Right lung (tissue), 5 donors: ENCODE data around the gene KAT6B. TPM values are rescaled to one million over a fixed set of nuclear protein-coding genes. Genes with fewer than 3 reads are reported as not detected.
A peak's percentile ranks its signal among the peaks of the same experiment; 100 is the strongest.

ENCODE experiments used
- DNase-seq, 2 donors: peaks; one replicate each; pipeline ENCODE4 v3.0.0-alpha.2; 2013
- polyA plus RNA-seq, 5 donors: library from polyadenylated mRNA; unstranded; fragments of 120-200 nt; gene quantifications; one replicate each; pipeline versions ENCODE4 v1.2.1 to v1.2.3, GENCODE V29; 2013; ENCODE audit warnings: inconsistent platforms in 1 of 5, low replicate concordance in 1 of 5; ENCODE audit not compliant: insufficient read length in 5 of 5, insufficient read depth in 1 of 5

Gene KAT6B
- polyA plus RNA-seq, 5 donors, result 28.1 to 47.5 (median 42.0) TPM

DNA sequence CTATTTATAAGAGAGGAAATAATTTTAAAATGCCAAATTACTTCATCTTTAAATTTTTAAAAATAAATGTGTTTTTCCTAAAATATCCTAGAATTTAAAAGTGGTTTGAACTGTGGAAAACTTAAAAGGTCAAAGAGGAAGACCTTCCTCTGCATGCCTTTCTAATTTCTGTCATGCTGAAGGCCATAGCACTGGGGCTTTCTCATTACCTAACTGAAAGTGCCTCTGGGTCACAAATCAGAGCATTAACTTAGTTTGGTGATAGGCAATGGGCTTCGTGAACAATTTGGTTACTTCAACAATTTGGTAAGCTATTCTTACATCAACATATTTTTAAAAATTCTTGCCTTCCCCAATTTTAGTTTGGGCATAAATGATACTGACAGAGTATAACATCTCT, 184.8 kb downstream of the KAT6B start:
- no peak for DNase-seq

DNA sequence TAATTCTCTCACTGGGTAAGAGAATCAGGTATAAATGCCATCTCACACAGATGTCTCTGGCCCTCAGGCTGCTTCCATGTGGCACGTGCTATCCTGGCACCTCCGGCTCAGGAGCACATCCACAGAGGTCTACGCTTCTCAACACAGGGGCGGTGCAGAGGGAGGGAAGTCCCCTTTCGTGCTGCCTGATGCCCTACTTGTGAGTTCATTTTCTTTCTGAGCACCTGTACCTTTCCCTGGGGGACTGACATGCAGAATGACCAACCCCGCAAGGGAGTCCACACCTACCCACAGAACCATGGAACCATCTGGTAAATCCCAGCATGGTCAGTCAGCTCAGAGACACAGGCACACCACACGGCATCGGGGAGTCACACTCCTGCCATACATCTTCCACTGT, 186.1 kb downstream of the KAT6B start:
- DNase-seq, result no peak

DNA sequence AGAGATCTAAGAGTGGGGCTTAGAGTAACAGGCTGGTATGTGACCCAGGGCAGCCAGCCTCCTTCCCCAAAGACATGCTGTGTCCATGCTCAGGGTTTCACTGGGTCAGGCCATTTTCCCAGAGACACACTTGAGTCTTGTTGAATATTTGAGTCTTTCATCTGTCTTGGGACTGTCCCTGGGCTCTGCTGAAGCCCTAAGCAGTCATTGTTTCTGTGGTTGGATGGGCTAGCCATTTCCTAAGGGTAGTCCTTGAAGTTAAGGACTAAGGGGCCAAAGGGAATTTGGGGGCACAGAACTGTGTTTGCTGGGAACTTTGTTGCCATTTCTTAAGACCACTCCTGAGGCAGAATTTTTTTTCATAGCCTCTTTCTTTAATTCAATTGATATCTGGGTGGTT, 186.6 kb downstream of the KAT6B start:
- no peak for DNase-seq

DNA sequence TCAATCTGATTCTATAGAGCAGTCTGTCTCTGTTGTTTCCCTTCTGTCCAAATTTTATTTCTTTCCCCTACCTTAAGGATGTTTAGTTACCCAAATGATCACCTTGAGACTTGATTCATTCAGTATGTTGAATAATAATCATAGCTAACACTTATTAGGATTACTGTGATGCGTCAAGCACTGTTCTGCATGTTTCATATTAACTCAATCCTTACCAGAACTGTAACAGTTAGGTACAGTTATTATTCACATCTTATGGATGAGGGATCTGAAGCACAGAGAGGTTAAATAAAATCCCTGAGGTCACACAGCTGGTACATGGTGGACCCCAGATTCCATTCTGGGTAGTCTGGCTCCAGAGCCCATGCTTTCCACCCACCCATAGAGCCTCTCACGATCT, 187.1 kb downstream of the KAT6B start:
- no peak for DNase-seq

DNA sequence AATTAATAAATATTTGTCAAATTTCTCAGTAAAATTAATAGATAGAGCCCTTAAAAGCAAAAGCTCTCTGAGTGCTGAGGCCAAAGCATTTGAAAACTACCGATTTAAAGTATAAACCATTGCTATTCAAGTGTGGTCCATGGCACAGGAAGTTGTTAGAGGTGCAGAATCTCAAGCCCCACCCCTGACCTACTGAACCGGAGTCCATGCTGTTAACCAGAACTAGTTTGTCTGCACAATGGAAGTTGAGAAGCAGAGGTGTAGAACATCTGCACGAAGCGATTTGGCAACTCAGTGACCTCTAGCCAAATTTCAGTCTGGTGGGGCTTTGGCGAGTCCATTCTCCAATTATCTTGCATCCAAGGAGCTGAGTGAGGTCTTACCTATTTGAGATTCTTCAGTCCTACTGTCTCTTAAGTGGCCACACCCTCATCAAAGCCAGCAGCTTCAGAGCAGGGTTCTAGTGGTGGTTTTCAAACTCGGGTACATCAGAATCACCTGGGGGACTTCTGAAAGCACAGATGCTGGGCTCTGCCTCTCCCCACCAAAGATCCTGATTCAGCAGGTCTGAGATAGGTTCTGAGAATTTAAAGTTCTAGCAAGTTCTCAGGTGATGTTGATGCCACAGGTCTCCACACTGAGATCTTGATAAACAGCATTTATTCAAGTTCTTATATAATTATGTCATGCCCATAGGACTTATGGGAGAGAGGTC, 188.3 kb downstream of the KAT6B start:
- DNase-seq, result no peak

DNA sequence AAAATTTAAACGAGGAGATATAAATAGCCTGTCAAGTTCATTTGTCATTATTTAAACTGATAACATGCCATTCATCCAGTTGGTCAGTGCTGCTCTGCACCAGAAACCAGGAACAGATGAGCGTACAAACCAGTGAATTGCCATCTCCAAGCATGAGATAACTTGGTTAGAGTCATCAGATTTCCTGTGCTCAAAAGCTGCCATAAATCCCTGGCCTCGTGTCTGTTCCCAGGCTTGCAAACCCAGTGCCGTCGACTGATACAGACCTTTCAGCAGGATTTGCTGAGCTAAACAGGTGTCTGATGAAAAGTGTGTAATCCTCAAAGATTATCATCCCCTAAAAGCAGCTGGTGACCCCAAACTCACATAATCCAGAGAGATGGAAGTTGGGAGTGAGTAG, 189.0 kb downstream of the KAT6B start:
- no peak for DNase-seq

DNA sequence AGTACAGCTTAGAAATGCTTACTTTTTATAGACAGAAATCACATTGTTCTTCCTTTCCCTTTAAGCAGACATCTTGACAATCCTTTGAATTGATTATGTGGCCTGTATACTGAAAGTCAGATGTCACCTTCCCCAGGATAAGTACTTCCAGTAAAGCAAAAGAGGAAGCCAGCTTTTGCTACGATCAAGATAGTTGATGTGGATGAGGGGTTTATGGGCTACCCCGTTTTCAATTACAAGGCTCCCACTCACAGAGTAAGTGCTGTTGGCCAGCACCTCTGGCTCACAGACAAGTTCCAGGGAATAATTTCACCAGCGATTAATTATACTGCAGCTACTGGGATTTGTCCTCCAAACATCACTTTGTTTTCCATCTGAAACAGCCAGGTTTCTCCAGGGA, 189.9 kb downstream of the KAT6B start:
- DNase-seq, result no peak

DNA sequence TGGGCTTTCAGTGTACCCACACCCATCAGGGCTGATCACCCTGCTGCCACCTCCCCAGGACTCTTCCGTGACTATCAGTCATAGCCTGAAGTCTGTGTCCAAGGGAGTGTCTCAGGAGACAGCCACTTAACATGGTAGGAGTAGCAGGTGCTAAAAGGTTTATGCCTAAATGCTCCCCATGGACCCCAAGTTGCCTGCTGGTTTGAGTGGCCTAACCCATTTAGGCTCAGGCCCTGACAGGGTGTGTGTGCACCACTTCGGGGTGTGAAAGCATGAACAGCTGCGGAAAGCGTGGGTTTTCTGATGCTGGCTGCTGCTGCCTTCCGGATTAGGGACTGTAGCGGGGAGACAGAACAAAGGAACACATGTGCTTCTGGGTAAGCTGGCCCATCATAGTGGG, 191.9 kb downstream of the KAT6B start:
- DNase-seq, result no peak

DNA sequence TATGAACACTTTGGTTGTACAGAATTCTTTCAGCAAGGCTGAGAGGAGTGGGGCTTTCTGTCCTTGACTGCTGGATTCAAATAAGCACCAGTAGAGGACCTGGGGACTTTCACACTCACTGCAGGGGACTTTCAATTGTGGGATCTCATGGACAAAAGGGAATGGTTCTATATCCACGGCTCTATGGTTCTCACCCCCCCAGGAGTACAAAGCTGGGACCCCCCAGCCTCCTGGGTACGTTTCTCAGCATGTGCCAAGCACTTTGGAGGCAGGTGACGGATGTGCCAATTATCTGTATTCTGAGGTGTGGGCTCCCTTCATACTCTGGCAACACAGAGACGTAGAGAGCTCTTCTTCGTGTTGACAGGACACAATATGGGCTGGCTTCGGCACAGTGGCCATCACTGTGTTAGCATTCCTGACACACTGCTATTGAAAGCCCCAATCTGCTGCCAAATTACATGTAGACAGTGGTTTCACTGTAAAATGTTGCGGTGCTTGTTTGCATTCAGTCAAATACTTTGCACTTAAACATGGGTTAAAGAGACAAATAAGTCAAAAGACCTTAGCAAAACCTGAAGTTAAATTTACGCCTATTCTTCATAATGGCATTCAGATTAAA, 192.4 kb downstream of the KAT6B start:
- no peak for DNase-seq

DNA sequence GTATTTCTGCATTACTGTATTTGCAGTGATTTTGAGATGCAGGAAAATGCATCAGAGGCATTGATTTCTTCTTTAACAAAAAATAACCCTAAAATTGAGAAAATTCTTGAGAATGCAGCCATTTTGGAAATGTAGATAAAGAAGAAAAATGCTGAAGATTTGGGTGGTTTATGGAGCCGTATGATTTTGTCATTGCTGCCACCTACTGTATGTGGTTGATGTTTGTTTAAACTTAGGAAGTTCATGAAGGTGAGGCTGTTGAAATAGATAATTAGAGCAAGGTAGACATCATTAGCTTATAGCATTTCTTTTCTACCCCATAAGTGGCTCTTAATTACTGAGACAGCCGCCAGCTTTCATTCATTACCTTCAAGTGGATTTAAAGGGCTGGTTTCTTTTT, 193.0 kb downstream of the KAT6B start:
- DNase-seq, result no peak

DNA sequence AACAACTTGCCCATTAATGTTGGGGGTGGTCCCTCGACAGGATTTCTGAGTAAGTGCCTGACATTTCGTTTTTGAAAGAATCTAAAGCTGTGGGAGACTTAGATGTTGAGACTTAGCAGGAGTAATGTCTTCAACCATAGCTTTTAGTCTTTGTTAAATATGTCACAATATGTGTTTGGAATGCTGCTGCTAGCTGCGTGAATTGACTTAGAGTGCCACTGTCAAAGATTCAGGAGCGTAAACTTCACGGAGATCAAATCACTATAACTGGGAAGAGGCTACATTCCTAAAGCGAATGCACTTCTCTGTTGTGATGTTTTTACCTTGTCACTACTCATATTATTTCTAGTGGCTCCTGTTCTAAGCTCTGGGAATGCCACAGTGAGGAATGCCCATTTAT, 193.8 kb downstream of the KAT6B start:
- no peak for DNase-seq

DNA sequence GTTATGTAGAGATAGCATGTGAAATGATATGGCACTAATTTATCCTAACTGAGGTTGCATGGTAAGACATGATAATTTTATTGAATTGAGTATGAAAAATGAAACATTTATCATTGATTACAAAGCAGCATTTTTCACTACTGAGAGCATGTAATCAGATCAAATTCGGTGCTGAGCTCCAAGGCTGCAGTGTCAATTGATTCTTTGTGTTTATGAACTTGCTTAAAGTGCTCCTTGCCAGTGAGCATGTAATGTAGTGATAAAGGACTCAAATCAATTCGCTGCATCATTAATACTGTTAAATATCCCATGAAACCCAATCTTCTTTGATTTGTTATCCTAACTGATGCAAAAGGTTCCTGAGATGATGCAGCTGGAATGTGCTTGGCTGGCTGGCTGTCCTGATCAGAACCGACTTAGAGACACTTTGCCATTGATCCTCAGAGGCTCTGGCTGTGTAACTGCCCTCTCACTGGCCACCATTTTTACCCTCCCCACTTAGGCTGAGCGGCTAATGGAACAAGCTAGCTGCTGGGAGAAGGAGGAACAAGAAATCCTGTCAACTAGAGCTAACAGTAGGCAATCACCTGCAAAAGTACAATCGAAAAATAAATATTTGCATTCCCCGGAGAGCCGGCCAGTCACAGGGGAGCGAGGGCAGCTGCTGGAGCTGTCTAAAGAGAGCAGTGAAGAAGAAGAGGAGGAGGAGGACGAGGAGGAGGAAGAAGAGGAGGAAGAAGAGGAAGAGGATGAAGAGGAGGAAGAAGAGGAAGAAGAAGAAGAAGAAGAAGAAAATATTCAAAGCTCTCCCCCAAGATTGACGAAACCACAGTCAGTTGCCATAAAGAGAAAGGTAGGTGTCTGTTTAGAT, 195.2 kb downstream of the KAT6B start:
- no peak for DNase-seq

DNA sequence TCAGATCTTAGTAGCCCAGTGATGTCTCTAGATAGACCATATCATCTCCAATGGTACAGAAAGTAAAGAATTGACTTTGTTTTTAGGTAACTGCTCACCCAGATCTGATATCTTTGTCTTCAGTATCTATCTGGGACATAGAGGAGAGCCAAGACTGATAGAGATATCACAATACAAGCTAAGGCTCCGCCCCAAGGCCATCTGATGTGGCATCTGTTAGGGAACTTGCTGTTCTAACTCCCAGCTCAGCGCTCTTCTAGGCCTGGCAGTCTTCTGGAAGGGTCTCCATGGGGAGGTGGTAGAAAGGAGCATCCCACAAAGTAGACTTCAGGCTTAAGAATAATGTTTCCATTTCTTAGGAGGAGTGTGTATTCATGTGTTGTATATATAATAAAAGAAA, 196.7 kb downstream of the KAT6B start:
- no peak for DNase-seq

DNA sequence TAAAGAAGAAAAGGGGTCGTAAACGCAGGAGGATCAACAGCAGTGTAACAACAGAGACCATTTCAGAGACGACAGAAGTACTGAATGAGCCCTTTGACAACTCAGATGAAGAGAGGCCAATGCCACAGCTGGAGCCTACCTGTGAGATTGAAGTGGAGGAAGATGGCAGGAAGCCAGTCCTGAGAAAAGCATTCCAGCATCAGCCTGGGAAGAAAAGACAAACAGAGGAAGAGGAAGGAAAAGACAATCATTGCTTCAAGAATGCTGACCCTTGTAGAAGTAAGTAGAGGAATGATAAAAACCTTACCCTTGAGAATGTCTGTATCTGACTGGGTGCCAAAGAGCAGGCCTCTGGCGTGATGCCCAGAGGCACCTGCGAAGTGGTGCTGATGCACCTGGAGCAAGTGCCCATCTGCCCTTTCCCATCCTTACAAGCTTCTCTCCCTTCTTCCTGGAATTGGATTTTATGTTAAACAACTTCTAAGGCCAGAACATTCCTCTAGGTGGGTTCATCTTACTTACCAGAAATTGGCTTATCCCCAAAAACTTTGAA, 198.6 kb downstream of the KAT6B start:
- no peak for DNase-seq

DNA sequence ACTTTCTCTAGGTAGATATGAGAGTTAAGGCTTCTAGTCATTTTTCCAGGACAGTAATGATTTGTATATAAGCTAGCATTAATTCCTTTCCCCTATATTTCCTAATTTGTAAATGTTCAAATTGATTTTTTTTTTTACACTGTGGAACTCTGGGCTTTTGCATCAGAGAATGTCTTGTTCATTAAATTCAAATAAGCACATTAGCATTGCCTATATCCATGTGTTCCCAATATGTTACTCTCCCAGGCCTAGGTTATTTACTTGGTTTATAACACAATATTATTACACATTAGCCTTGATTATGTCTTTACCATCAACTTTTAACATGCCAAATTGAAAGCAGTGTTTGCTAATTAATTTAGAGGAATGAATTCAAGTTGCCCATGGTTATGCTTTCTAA, 201.6 kb downstream of the KAT6B start:
- DNase-seq, result no peak

DNA sequence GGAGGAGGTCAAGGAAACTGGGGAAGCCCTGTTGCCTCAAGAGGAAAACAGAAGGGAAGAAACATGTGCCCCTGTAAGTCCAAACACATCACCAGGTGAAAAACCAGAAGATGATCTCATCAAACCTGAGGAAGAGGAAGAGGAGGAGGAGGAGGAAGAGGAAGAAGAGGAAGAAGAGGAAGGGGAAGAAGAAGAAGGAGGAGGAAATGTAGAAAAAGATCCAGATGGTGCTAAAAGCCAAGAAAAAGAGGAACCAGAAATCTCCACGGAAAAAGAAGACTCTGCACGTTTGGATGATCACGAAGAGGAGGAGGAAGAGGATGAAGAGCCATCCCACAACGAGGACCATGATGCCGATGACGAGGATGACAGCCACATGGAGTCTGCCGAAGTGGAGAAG, 202.3 kb downstream of the KAT6B start:
- DNase-seq, result no peak

DNA sequence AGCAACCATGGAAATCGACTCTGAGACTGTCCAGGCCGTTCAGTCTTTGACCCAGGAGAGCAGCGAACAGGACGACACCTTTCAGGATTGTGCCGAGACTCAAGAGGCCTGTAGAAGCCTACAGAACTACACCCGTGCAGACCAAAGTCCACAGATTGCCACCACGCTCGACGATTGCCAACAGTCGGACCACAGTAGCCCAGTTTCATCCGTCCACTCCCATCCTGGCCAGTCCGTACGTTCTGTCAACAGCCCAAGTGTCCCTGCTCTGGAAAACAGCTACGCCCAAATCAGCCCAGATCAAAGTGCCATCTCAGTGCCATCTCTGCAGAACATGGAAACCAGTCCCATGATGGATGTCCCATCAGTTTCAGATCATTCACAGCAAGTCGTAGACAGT, 203.0 kb downstream of the KAT6B start:
- DNase-seq, result no peak

DNA sequence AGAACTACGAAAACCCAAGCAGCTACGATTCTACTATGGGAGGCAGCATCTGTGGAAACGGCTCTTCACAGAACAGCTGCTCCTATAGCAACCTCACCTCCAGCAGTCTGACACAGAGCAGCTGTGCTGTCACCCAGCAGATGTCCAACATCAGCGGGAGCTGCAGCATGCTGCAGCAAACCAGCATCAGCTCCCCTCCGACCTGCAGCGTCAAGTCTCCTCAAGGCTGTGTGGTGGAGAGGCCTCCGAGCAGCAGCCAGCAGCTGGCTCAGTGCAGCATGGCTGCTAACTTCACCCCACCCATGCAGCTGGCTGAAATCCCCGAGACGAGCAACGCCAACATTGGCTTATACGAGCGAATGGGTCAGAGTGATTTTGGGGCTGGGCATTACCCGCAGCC, 203.5 kb downstream of the KAT6B start:
- peak; percentile 92 to 93 for DNase-seq

DNA sequence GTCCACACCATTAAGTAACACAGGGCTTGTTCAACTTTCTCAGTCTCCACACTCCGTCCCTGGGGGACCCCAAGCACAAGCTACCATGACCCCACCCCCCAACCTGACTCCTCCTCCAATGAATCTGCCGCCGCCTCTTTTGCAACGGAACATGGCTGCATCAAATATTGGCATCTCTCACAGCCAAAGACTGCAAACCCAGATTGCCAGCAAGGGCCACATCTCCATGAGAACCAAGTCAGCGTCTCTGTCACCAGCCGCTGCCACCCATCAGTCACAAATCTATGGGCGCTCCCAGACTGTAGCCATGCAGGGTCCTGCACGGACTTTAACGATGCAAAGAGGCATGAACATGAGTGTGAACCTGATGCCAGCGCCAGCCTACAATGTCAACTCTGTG, 204.0 kb downstream of the KAT6B start:
- no peak for DNase-seq

DNA sequence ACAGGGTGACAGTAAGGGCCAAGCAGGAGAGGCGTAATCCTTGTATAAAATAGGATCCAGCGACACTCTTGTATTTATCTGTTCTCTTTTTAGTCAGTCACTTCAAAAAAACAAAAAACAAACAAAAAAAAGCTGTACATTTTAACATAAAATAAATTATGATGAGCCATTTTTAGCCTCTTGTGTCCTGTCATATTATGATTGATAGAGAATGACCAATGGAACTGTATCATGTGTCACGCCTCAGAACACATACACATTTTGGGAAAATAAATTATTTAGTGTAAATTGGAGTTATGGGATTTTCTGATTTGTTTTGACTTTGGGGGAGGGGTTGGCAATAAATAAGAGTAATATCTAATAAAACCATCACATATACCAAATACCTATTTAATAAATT, 205.7 kb downstream of the KAT6B start:
- DNase-seq, result no peak

DNA sequence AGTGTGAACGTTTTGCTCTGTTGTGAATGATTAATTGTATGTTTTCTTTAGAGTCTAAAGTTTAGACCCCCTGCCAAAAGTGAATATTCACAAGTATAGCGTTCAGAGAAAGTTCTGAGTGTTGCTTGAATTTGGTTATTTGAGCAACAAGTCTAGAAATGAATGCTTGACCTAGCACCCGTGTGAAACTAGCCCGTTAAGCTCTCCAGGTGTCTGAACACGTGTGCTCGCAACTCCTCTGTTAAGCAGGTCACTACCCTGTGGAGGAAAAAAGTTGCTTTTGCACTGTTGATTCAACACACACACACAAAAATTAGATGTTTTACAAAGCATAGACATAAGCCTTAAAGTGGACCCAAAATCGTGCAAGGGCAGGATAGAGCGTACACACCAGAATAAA, 206.4 kb downstream of the KAT6B start:
- no peak for DNase-seq

DNA sequence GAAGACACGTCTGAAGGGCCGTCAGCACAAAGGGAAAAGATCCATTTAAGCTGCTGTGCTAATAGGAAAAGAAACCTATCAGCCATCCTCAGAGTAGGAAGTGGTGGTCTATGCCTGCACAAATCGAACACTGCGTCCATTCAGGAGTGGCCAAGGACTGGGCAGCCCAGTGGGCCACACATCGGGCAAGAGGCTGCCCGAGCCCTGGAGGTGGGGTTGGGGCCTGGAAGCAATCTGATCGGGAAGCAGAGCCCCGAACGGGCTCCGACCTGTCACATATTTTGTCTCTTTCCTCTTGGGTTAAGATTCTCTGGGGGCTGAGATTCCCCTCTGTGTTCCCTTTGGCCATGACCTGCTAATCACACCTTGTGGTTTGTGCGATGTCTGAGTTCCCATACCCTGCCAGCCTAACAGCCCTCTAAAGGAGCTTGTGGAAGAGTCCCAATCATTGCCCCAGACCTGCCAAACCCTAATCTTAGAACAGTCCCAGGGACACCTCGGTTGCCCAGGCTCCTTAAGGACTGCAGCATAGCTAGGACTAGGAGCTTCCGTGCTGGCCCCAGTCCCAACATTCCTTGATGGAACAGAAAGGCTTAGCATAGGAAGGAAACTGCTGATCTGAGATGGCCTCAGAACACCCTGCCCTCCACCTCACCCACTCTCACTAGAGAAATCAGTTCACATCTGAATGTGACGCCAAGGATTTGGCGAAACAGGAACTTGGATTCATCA, 207.2 kb downstream of the KAT6B start:
- no peak for DNase-seq
